Neural cell (in vitro differentiated cells): Measurements from ENCODE around the gene GLRA1. TPM values are rescaled to one million over a fixed set of nuclear protein-coding genes. Genes with fewer than 3 reads are reported as not detected.

Source experiments
- H2AFZ ChIP-seq: fragments of 200-600, 300-800 bp; sonication (generic), shearing (Covaris generic); 2 replicates; pipeline ENCODE4 v1.6.0; 2014; ENCODE audit warnings: low read depth, mild to moderate bottlenecking, antibody characterized with exemption, low read length, moderate library complexity
- H3F3A ChIP-seq: fragments of 200-600 bp; shearing (Covaris generic); 2 replicates; pipeline ENCODE4 v1.6.1; 2016; ENCODE audit warnings: mild to moderate bottlenecking, moderate library complexity, mixed read lengths, antibody characterized with exemption, low read length; ENCODE audit not compliant: insufficient read depth, poor library complexity, severe bottlenecking
- H3K27ac ChIP-seq: fragments of 200-600, 300-800 bp; sonication (generic), shearing (Covaris generic); 2 replicates; pipeline ENCODE4 v1.5.1; 2014; ENCODE audit warnings: mild to moderate bottlenecking, low read length, moderate library complexity
- H3K27me3 ChIP-seq: fragments of 300-800, 200-600 bp; sonication (generic), shearing (Covaris generic); 2 replicates; pipeline ENCODE4 v1.6.0; 2014; ENCODE audit warnings: mild to moderate bottlenecking, low read depth, low read length, moderate library complexity; ENCODE audit not compliant: insufficient read depth
- H3K36me3 ChIP-seq: fragments of 300-800, 200-600 bp; sonication (generic), shearing (Covaris generic); 2 replicates; pipeline ENCODE4 v1.5.1; 2014; ENCODE audit warnings: mild to moderate bottlenecking, antibody characterized with exemption, low read length, moderate library complexity; ENCODE audit not compliant: insufficient read depth
- H3K4me2 ChIP-seq: fragments of 300-800, 200-600 bp; sonication (generic), shearing (Covaris generic); 2 replicates; pipeline ENCODE4 v1.6.0; 2014; ENCODE audit warnings: mild to moderate bottlenecking, low read length
- H3K4me3 ChIP-seq: fragments of 300-800, 200-600 bp; sonication (generic), shearing (Covaris generic); 2 replicates; pipeline ENCODE4 v1.5.1; 2014; ENCODE audit warnings: mild to moderate bottlenecking, low read length, moderate library complexity
- H3K79me2 ChIP-seq: fragments of 200-600 bp; shearing (Covaris generic); replicated peaks from 2 replicates; pipeline ENCODE4 v1.6.0; 2014; ENCODE audit warnings: mild to moderate bottlenecking, low read length, moderate library complexity; ENCODE audit not compliant: insufficient read depth
- H3K9ac ChIP-seq: fragments of 300-800, 200-600 bp; sonication (generic), shearing (Covaris generic); 2 replicates; pipeline ENCODE4 v1.6.1; 2016; ENCODE audit warnings: mild to moderate bottlenecking, low read length, mixed read lengths
- H3K9me2 ChIP-seq: fragments of 200-600 bp; shearing (Covaris generic); 2 replicates; pipeline ENCODE4 v1.6.1; 2016; ENCODE audit warnings: mild to moderate bottlenecking, low read length, mixed read lengths; ENCODE audit not compliant: insufficient read depth
- H3K9me3 ChIP-seq: fragments of 200-600, 300-800 bp; sonication (generic), shearing (Covaris generic); 2 replicates; pipeline ENCODE4 v1.6.1; 2016; ENCODE audit warnings: mild to moderate bottlenecking, mixed run types, low read length, moderate library complexity, mixed read lengths
- H4K20me1 ChIP-seq: fragments of 200-600 bp; shearing (Covaris generic); 2 replicates; pipeline ENCODE4 v1.6.1; 2016; ENCODE audit warnings: mild to moderate bottlenecking, mixed run types; ENCODE audit not compliant: insufficient read depth
- EP300 ChIP-seq: fragments of 450-650 bp; conservative IDR thresholded peaks from 2 replicates; pipeline ENCODE4 v1.6.1; 2014; ENCODE audit warnings: antibody characterized with exemption, mild to moderate bottlenecking, moderate library complexity; ENCODE audit not compliant: poor library complexity, severe bottlenecking
- EZH2 ChIP-seq: fragments of 200-600, 300-800 bp; shearing (Covaris generic), sonication (generic); IDR thresholded peaks from 2 replicates; pipeline ENCODE4 v1.6.1; 2014; ENCODE audit warnings: antibody characterized with exemption, low read length, borderline replicate concordance, mild to moderate bottlenecking; ENCODE audit not compliant: insufficient read depth, poor library complexity, severe bottlenecking
- MXI1 ChIP-seq: fragments of 450-650 bp; conservative IDR thresholded peaks from 2 replicates; pipeline ENCODE4 v1.6.1; 2014; ENCODE audit warnings: antibody characterized with exemption, mild to moderate bottlenecking; ENCODE audit not compliant: poor library complexity, severe bottlenecking
- POLR2AphosphoS5 ChIP-seq: IDR thresholded peaks from 2 replicates; pipeline ENCODE4 v1.6.1; 2012
- RAD21 ChIP-seq: fragments of 450-650 bp; conservative IDR thresholded peaks from 2 replicates; pipeline ENCODE4 v1.6.1; 2014; ENCODE audit warnings: antibody characterized with exemption, mild to moderate bottlenecking, moderate library complexity
- SMC3 ChIP-seq: fragments of 450-650 bp; conservative IDR thresholded peaks from 2 replicates; pipeline ENCODE4 v1.6.1; 2014; ENCODE audit warnings: antibody characterized with exemption, mild to moderate bottlenecking, moderate library complexity; ENCODE audit not compliant: poor library complexity
- TAF1 ChIP-seq: IDR thresholded peaks from 2 replicates; pipeline ENCODE4 v1.6.1; 2012; ENCODE audit warnings: low read depth
- polyA plus RNA-seq: library from polyadenylated mRNA; depleted of rRNA; stranded (reverse); fragments of >200 nt; gene quantifications from 2 replicates; pipeline ENCODE4 v1.2.3, GENCODE V29; 2014
- TF ChIP-seq, protein P1 (sequence below): fragments of 450-650 bp; IDR thresholded peaks from 2 replicates; pipeline ENCODE4 v1.5.1; 2014; ENCODE audit warnings: antibody characterized with exemption, mild to moderate bottlenecking, moderate library complexity; ENCODE audit not compliant: poor library complexity, severe bottlenecking
- TF ChIP-seq, protein P2 (sequence below): IDR thresholded peaks from 2 replicates; pipeline ENCODE4 v1.6.1; 2012; ENCODE audit warnings: borderline replicate concordance

The GLRA1 gene
- polyA plus RNA-seq, 1 donor from 2014 or later = not detected

DNA sequence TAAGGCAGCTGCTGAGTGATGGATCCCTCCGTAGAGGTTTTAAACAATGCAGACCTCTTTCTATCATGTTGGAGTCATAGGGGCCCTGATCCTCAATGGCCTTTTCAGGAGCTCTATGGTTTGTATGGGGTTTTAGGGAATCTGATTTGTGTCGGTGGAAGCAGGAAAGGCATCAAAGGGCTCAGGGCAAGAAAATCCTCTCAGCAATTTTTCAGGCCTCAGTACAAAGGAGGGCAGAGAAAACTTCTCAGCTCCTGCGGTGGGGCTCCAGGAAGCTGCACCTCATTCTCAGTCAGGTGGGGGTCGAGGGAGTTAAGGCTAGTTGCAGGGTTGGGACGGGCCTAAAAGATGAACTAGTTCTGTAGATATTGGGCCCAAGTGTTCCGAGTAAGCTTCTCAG is 35.0 kb downstream of the GLRA1 start:
- Histone ChIP-seq H3K36me3 (no peaks in the 10 kb centered on the region), H3K27me3 (no peaks in the 10 kb centered on the region)

DNA sequence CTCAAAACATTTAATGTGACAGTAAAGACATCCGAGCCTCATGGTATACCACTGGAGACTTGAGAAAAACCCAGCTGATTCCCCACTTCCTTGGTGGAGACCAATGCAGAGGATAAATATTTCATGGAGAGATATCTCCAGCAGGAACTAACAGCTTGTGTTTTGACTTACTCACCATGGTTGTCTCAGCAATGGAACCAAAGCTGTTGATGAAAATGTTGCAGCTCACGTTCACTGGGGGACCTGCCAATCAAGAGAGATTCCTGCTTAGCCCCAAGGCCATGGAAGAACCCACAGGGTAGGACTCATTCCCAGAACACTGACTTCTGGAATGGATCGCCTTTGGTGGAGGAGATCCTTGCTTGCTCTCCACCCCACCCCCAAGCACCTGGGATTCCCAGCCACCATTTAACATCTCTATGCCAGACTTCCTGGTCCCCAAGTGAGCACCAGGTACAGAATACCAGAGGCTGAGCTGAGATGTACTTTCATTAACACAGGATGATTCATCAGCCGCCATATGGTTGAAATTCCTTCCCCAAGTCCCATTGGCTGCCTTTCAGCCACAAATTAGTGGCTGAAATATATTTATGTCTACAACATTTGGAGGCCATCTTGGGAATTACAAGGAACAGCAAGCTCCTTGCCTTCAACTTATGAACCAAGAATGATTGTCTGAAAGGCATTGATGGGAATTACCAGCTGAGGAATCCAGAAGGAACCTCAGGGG is 37.9 kb downstream of the GLRA1 start:
- no peaks in the 10 kb centered on the region for H3K79me2 ChIP-seq
- TF ChIP-seq EP300 (no peak), SMC3 (no peak), EZH2 (no peak), POLR2AphosphoS5 (no peak), RAD21 (no peak), MXI1 (no peak), TAF1 (no peak)
- TF ChIP-seq, protein P1, sequence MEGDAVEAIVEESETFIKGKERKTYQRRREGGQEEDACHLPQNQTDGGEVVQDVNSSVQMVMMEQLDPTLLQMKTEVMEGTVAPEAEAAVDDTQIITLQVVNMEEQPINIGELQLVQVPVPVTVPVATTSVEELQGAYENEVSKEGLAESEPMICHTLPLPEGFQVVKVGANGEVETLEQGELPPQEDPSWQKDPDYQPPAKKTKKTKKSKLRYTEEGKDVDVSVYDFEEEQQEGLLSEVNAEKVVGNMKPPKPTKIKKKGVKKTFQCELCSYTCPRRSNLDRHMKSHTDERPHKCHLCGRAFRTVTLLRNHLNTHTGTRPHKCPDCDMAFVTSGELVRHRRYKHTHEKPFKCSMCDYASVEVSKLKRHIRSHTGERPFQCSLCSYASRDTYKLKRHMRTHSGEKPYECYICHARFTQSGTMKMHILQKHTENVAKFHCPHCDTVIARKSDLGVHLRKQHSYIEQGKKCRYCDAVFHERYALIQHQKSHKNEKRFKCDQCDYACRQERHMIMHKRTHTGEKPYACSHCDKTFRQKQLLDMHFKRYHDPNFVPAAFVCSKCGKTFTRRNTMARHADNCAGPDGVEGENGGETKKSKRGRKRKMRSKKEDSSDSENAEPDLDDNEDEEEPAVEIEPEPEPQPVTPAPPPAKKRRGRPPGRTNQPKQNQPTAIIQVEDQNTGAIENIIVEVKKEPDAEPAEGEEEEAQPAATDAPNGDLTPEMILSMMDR = no peak
- TF ChIP-seq, protein P2, sequence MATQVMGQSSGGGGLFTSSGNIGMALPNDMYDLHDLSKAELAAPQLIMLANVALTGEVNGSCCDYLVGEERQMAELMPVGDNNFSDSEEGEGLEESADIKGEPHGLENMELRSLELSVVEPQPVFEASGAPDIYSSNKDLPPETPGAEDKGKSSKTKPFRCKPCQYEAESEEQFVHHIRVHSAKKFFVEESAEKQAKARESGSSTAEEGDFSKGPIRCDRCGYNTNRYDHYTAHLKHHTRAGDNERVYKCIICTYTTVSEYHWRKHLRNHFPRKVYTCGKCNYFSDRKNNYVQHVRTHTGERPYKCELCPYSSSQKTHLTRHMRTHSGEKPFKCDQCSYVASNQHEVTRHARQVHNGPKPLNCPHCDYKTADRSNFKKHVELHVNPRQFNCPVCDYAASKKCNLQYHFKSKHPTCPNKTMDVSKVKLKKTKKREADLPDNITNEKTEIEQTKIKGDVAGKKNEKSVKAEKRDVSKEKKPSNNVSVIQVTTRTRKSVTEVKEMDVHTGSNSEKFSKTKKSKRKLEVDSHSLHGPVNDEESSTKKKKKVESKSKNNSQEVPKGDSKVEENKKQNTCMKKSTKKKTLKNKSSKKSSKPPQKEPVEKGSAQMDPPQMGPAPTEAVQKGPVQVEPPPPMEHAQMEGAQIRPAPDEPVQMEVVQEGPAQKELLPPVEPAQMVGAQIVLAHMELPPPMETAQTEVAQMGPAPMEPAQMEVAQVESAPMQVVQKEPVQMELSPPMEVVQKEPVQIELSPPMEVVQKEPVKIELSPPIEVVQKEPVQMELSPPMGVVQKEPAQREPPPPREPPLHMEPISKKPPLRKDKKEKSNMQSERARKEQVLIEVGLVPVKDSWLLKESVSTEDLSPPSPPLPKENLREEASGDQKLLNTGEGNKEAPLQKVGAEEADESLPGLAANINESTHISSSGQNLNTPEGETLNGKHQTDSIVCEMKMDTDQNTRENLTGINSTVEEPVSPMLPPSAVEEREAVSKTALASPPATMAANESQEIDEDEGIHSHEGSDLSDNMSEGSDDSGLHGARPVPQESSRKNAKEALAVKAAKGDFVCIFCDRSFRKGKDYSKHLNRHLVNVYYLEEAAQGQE = no peak
- H3K27ac ChIP-seq = no peak overlapping the region
- H3K9me2 ChIP-seq = no peaks in the 10 kb centered on the region
- H2AFZ ChIP-seq = no peak overlapping the region
- no peak overlapping the region for H3K4me3 ChIP-seq
- no peak overlapping the region for H3K9ac ChIP-seq
- no peaks in the 10 kb centered on the region for H3F3A ChIP-seq
- no peaks in the 10 kb centered on the region for H4K20me1 ChIP-seq
- H3K4me2 ChIP-seq = no peak overlapping the region
- no peaks in the 10 kb centered on the region for H3K36me3 ChIP-seq
- no peaks in the 10 kb centered on the region for H3K9me3 ChIP-seq
- H3K27me3 ChIP-seq = no peaks in the 10 kb centered on the region

More for the DNA sequence above, 35.0 kb downstream of the GLRA1 start:
- Histone ChIP-seq H2AFZ (no peak overlapping the region), H3K4me2 (no peak overlapping the region), H3K9me2 (no peaks in the 10 kb centered on the region), H3K79me2 (no peaks in the 10 kb centered on the region), H4K20me1 (no peaks in the 10 kb centered on the region), H3K9ac (no peak overlapping the region), H3K9me3 (no peaks in the 10 kb centered on the region), H3K4me3 (no peak overlapping the region), H3F3A (no peaks in the 10 kb centered on the region), H3K27ac (no peak overlapping the region)
- TF ChIP-seq RAD21 (no peak), MXI1 (no peak), EP300 (no peak), POLR2AphosphoS5 (no peak), SMC3 (no peak), EZH2 (no peak), TAF1 (no peak)
- TF ChIP-seq, protein P2 = no peak
- TF ChIP-seq, protein P1 = no peak
